HG03558 (cell line): ENCODE measurements around the gene TARS2.

Experiments used
- ATAC-seq: cut with Tn5 transposase; IDR thresholded peaks from one replicate; pipeline ENCODE4 v1.9.1; 2021; ENCODE audit warnings: moderate number of reproducible peaks; ENCODE audit not compliant: unreplicated experiment; ENCODE audit errors: extremely low read depth

TARS2 gene

DNA sequence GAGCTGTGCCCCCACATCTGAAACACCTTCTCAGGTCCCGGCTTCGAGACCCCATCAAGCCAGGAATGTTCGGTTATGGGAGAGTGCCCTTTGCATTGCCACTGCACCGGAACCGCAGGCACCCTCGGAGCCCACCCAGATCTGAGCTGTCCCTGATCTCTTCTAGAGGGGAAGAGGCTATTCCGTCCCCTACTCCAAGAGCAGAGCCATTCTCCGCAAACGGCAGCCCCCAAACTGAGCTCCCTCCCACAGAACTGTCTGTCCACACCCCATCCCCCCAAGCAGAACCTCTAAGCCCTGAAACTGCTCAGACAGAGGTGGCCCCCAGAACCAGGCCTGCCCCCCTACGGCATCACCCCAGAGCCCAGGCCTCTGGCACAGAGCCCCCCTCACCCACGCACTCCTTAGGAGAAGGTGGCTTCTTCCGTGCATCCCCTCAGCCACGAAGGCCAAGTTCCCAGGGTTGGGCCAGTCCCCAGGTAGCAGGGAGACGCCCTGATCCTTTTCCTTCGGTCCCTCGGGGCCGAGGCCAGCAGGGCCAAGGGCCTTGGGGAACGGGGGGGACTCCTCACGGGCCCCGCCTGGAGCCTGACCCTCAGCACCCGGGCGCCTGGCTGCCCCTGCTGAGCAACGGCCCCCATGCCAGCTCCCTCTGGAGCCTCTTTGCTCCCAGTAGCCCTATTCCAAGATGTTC is 66.3 kb downstream of the TARS2 start:
- no peak for ATAC-seq

DNA sequence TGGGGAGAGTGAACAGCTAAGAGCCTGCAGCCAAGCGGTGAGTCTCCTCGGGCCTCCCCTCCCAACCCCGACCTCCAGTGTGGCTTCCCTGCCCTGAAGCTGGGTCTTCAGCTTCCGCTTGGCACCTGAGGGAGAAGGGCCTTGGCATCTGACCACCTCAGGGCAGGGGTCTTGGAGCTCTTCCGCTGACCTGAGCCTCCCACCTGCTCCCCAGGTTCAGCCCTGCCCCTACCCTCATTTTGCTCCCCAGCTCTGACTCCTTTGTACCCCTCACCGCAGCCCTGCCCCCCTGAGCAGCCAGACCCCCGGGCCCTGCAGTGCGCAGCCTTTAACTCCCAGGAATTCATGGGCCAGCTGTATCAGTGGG is 66.8 kb downstream of the TARS2 start:
- ATAC-seq: no peak

DNA sequence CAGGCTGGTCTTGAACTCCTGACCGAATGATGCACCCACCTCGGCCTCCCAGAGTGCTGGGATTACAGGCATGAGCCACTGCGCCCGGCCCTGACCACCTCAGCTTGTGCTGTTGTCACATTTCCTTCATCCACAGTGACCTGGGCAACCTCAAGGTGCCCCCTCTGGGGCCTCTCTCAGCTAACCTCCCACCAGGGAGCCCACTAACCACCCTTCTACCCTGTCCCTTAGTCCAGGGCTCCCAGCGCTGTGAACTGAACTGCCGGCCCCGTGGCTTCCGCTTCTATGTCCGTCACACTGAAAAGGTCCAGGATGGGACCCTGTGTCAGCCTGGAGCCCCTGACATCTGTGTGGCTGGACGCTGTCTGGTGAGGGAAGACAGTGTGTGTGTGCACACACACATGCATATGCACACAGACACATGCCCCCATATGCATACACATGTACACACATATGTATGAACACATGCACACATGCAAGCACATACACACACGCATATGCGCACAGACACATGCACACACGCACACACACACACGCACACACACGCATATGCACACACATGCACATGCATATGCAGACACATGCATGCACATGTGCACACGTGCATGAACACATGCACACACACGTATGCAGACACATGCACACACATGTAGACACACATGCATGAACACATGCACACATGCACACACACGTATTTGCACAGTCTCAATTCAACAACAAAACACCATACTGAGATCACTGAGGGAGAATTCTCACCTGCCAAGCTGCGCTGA is 68.2 kb downstream of the TARS2 start:
- ATAC-seq: no peak

DNA sequence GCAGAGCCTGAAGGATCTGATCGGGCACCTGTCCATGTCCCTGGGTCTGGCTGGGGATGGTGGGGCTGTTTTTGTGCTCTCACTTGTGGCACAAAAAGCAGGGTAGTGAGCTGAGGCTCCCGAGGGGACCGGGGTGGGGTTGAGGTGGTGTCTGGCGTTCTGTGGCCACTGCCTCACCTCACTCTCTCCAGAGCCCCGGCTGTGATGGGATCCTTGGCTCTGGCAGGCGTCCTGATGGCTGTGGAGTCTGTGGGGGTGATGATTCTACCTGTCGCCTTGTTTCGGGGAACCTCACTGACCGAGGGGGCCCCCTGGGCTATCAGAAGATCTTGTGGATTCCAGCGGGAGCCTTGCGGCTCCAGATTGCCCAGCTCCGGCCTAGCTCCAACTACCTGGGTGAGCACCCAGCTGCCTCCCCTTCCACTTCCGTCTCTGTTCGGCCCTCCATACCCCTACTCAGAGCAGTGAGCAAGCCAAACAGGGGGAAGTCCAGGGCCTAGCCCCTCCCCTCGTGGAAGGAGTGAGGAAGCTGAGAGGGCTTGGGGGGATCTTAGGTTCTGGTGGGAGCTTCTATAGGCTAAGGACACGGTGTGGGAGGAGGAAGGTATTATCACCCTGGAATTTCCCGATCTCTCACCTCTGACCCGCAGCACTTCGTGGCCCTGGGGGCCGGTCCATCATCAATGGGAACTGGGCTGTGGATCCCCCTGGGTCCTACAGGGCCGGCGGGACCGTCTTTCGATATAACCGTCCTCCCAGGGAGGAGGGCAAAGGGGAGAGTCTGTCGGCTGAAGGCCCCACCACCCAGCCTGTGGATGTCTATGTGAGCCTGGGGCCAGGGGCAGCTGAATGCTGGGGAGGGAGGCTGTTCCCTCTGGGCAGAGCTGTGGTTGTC is 69.0 kb downstream of the TARS2 start:
- ATAC-seq: no peak

DNA sequence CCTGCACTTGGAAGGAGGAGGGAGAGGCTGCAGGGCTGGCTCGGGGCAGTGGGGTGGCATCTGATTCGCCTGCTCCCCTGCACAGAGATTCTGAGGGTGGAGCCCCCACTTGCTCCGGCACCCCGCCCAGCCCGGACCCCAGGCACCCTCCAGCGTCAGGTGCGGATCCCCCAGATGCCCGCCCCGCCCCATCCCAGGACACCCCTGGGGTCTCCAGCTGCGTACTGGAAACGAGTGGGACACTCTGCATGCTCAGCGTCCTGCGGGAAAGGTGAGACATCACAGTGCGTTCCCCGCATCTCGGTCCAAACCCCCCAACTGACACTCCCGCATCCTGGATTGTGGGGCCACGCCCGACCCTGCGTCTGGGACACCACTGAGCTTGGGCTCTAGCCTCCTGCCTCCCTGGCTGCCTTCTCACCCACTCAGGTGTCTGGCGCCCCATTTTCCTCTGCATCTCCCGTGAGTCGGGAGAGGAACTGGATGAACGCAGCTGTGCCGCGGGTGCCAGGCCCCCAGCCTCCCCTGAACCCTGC is 69.9 kb downstream of the TARS2 start:
- no peak for ATAC-seq
